Ishikawa (cell line): ENCODE results near the gene ARMC9.

Source experiments
- EP300 ChIP-seq: IDR thresholded peaks from 2 replicates; pipeline ENCODE4 v1.6.1; 2012; ENCODE audit warnings: borderline replicate concordance
- TAF1 ChIP-seq: IDR thresholded peaks from 2 replicates; pipeline ENCODE4 v1.6.1; 2012; ENCODE audit warnings: low read depth, mild to moderate bottlenecking

- TF ChIP-seq TAF1 (no peak), EP300 (no peak)
These were observed 161.5 kb downstream of the ARMC9 start for GRCh38 chr2:231359948-231360347.
